Mesenchymal stem cell (in vitro differentiated cells and primary cell): ENCODE results near the gene GGACT.
A peak's percentile ranks its signal among the peaks of the same experiment; 100 is the strongest.

ENCODE experiments used
- DNase-seq: peaks from one replicate; pipeline ENCODE4 v3.0.0-alpha.2; 2013
- H2AFZ ChIP-seq: one replicate; pipeline ENCODE4 v1.6.1; 2013; ENCODE audit warnings: low read depth, mild to moderate bottlenecking, control low read depth, inconsistent platforms, low read length, moderate library complexity
- H2AK5ac ChIP-seq: 2 replicates; pipeline ENCODE4 v1.6.1; 2013; ENCODE audit warnings: low read length, moderate library complexity, mild to moderate bottlenecking, inconsistent platforms; ENCODE audit not compliant: severe bottlenecking
- H2BK120ac ChIP-seq: one replicate; pipeline ENCODE4 v1.6.1; 2013; ENCODE audit warnings: low read depth, mild to moderate bottlenecking, inconsistent platforms, low read length, moderate library complexity
- H2BK12ac ChIP-seq, 2 experiments: one replicate each; pipeline ENCODE4 v1.6.1; 2013; ENCODE audit warnings: inconsistent platforms in 2 of 2, low read length in 2 of 2, mild to moderate bottlenecking in 2 of 2, moderate library complexity in 2 of 2, control low read depth in 1 of 2
- H2BK15ac ChIP-seq: one replicate; pipeline ENCODE4 v1.6.1; 2013; ENCODE audit warnings: mild to moderate bottlenecking, low read depth, inconsistent platforms; ENCODE audit not compliant: poor library complexity, severe bottlenecking
- H2BK5ac ChIP-seq: 2 replicates; pipeline ENCODE4 v1.6.1; 2013; ENCODE audit warnings: low read depth, mild to moderate bottlenecking, low read length, control low read depth, inconsistent platforms; ENCODE audit not compliant: poor library complexity, severe bottlenecking
- H3K14ac ChIP-seq, 2 experiments: one replicate each; pipeline ENCODE4 v1.6.1; 2013; ENCODE audit warnings: inconsistent platforms in 2 of 2, low read length in 2 of 2, control low read depth in 1 of 2, mild to moderate bottlenecking in 1 of 2, moderate library complexity in 1 of 2
- H3K18ac ChIP-seq, 2 experiments: one replicate each; pipeline ENCODE4 v1.6.1; 2013; ENCODE audit warnings: inconsistent platforms in 2 of 2, low read length in 2 of 2, control low read depth in 1 of 2, low read depth in 1 of 2, mild to moderate bottlenecking in 1 of 2
- H3K23ac ChIP-seq, 2 experiments: one replicate each; pipeline ENCODE4 v1.6.1; 2013; ENCODE audit warnings: inconsistent platforms in 2 of 2, low read length in 2 of 2, mild to moderate bottlenecking in 2 of 2, moderate library complexity in 2 of 2, control low read depth in 1 of 2
- H3K27ac ChIP-seq: 2 replicates; pipeline ENCODE4 v1.5.1; 2013; ENCODE audit warnings: mild to moderate bottlenecking, moderate library complexity, low read length, control low read depth, inconsistent platforms; ENCODE audit not compliant: poor library complexity, severe bottlenecking
- H3K27me3 ChIP-seq, 2 experiments: 2 replicates each; pipeline versions ENCODE4 v1.6.1 to v1.7.0; 2013; ENCODE audit warnings: low read length in 2 of 2, mild to moderate bottlenecking in 2 of 2, moderate library complexity in 2 of 2, control low read depth in 1 of 2, inconsistent platforms in 1 of 2; ENCODE audit not compliant: control insufficient read depth in 1 of 2, insufficient read depth in 1 of 2
- H3K36me3 ChIP-seq, 2 experiments: 2 replicates each; pipeline versions ENCODE4 v1.6.1 to v1.7.0; 2013; ENCODE audit warnings: low read length in 2 of 2, control low read depth in 1 of 2, inconsistent platforms in 1 of 2, low read depth in 1 of 2, mild to moderate bottlenecking in 1 of 2; ENCODE audit not compliant: insufficient read depth in 2 of 2, control insufficient read depth in 1 of 2
- H3K4ac ChIP-seq, 2 experiments: one replicate each; pipeline ENCODE4 v1.6.1; 2013; ENCODE audit warnings: inconsistent platforms in 2 of 2, low read length in 2 of 2, mild to moderate bottlenecking in 2 of 2, moderate library complexity in 2 of 2, control low read depth in 1 of 2, low read depth in 1 of 2
- H3K4me1 ChIP-seq: 2 replicates; pipeline ENCODE4 v1.6.1; 2013; ENCODE audit warnings: low read depth, low read length, control low read depth; ENCODE audit not compliant: control insufficient read depth, insufficient read depth
- H3K4me2 ChIP-seq: 2 replicates; pipeline ENCODE4 v1.6.1; 2013; ENCODE audit warnings: low read length, mild to moderate bottlenecking, inconsistent platforms; ENCODE audit not compliant: poor library complexity, severe bottlenecking
- H3K4me3 ChIP-seq, 2 experiments: 2 replicates each; pipeline versions ENCODE4 v1.5.1 to v1.7.0; 2013; ENCODE audit warnings: low read length in 2 of 2, mild to moderate bottlenecking in 2 of 2, control low read depth in 1 of 2, low read depth in 1 of 2; ENCODE audit not compliant: insufficient read depth in 1 of 2
- H3K79me1 ChIP-seq: replicated peaks from 2 replicates; pipeline ENCODE4 v1.6.1; 2013; ENCODE audit warnings: mild to moderate bottlenecking, control low read depth, low read length, inconsistent platforms; ENCODE audit not compliant: poor library complexity, severe bottlenecking
- H3K9ac ChIP-seq: 2 replicates; pipeline ENCODE4 v1.7.0; 2013; ENCODE audit warnings: mild to moderate bottlenecking, low read length, moderate library complexity
- H3K9me3 ChIP-seq: 2 replicates; pipeline ENCODE4 v1.7.0; 2013; ENCODE audit warnings: mild to moderate bottlenecking, low read length; ENCODE audit not compliant: control insufficient read depth
- H4K8ac ChIP-seq: one replicate; pipeline ENCODE4 v1.6.1; 2013; ENCODE audit warnings: inconsistent platforms, mild to moderate bottlenecking, low read length, moderate library complexity
- H4K91ac ChIP-seq: one replicate; pipeline ENCODE4 v1.6.1; 2013; ENCODE audit warnings: mild to moderate bottlenecking, low read length, inconsistent platforms
- WGBS: methylation state at CpG from one replicate; pipeline ENCODE4 v1.1.7; 2013; ENCODE audit warnings: mixed read lengths; 5-methylcytosine and 5-hydroxymethylcytosine counted together

Gene GGACT

DNA sequence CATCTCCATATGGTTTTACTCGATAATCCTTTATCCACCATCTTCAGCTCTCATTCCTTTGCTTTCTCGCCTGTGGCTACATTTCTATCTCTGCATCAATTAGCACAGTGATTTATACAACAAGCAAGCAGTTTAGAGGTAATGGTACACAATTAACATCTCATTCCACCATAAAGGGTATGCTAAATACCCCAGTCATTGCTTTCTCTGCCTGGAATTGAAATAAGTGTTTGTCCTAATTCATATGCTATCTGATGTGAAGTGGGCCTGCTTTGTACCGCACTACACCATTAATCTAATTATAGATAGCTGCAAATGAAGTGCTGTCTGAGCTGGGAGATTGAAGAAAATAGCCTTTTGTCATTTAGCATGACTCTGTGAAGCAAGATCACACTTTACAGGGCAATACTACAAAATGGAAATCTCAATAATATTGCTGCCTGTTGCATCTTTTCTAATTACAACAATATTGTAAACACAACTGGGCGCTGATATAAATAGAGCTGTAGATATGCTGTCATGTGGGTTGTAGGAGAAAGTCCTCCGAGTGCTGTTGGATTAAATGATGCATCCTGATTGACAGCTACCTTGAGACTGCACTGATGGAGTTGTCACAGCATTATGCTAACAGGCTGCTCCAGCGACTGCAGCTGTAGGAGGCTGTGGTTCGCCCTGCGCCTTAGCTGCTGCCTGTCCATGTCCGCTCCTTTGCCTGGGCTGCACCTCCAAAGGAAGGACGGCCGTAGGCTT is 78.2 kb downstream of the GGACT start:
- Histone ChIP-seq H3K23ac (no peak overlapping the region), H2BK15ac (no peak overlapping the region), H2BK12ac (peak overlapping the region in 1 of 2 experiments; percentile 39), H3K4me2 (no peak overlapping the region), H3K4ac (no peak overlapping the region), H3K27ac (no peak overlapping the region), H3K27me3 (no peaks in the 10 kb centered on the region), H3K36me3 (peaks cover under 1 to 4% of the 10 kb centered on the region in 2 experiments), H2AK5ac (no peak overlapping the region), H3K9ac (no peak overlapping the region), H3K79me1 (peaks cover 30% of the 10 kb centered on the region), H3K4me3 (no peak overlapping the region), H2AFZ (no peak overlapping the region), H3K18ac (peak overlapping the region in 1 of 2 experiments; percentile 16), H3K4me1 (peaks cover 13% of the 10 kb centered on the region), H2BK5ac (no peak overlapping the region), H4K91ac (no peak overlapping the region), H2BK120ac (no peak overlapping the region), H3K9me3 (no peaks in the 10 kb centered on the region), H3K14ac (no peak overlapping the region), H4K8ac (peak overlapping the region; percentile 46)
- DNase-seq: no peak
- 72% methylated on average over 11 of the region's 11 CpGs for WGBS

DNA sequence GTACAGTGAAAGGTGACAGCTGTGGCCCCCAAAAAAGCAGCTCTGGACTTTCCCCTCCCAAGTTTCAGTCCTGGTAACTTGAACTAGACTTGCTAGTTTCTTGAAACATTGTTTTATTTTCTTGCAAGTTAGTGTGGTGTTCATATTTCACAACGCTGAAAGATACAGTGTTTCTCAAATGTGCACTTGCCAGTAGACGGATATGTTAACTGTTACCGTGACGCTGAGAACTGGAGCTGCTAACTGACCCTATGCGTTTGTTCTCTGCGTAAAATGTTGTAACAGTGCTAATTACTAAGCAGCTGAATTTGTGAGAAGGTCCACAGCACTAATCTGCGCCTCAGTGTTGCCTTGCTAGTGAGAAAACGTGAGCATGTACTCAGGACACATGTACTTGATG is 79.6 kb downstream of the GGACT start:
- Histone ChIP-seq H4K8ac (no peak overlapping the region), H3K9me3 (no peaks in the 10 kb centered on the region), H2BK12ac (no peak overlapping the region), H3K4me3 (no peak overlapping the region), H3K36me3 (peaks cover 0 to 3% of the 10 kb centered on the region in 2 experiments), H2AK5ac (no peak overlapping the region), H3K79me1 (peaks cover 31% of the 10 kb centered on the region), H2BK120ac (no peak overlapping the region), H2AFZ (no peak overlapping the region), H4K91ac (no peak overlapping the region), H2BK15ac (no peak overlapping the region), H3K14ac (no peak overlapping the region), H3K23ac (no peak overlapping the region), H3K4me1 (peaks cover 12% of the 10 kb centered on the region), H2BK5ac (no peak overlapping the region), H3K27me3 (no peaks in the 10 kb centered on the region), H3K4ac (no peak overlapping the region), H3K9ac (no peak overlapping the region), H3K27ac (no peak overlapping the region), H3K4me2 (no peak overlapping the region), H3K18ac (no peak overlapping the region)
- DNase-seq: no peak
- WGBS: 90% methylated on average over 8 of the region's 8 CpGs

DNA sequence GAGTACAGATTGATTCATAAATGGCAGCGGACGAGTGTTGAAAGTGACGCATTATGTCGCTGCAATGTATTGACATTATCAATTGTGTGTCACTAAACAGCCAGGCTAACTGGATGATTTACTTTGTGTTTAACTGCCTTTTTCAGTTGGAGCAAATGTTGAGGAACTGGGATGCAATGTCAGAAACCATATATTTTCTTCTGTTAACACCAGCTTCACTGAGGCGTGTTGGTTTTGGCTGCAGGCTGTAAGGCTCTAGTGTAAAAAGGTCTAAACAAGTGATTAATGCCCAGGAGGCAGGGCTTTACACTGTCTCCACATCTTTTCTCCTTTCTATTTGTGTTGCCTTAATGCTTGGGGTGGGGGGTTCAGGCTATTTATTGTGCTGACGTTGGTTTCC is 80.1 kb downstream of the GGACT start:
- no peak for DNase-seq
- Histone ChIP-seq H2AFZ (no peak overlapping the region), H3K79me1 (peaks cover 29% of the 10 kb centered on the region), H2AK5ac (no peak overlapping the region), H3K27me3 (no peaks in the 10 kb centered on the region), H3K36me3 (peaks cover 0 to 3% of the 10 kb centered on the region in 2 experiments), H2BK120ac (no peak overlapping the region), H2BK5ac (no peak overlapping the region), H2BK15ac (no peak overlapping the region), H3K9ac (no peak overlapping the region), H2BK12ac (no peak overlapping the region), H4K91ac (no peak overlapping the region), H3K4me3 (no peak overlapping the region), H4K8ac (no peak overlapping the region), H3K9me3 (no peaks in the 10 kb centered on the region), H3K14ac (no peak overlapping the region), H3K27ac (no peak overlapping the region), H3K18ac (no peak overlapping the region), H3K4ac (no peak overlapping the region), H3K4me2 (no peak overlapping the region), H3K23ac (no peak overlapping the region), H3K4me1 (peaks cover 12% of the 10 kb centered on the region)
- 98% methylated on average over 4 of the region's 6 CpGs for WGBS

DNA sequence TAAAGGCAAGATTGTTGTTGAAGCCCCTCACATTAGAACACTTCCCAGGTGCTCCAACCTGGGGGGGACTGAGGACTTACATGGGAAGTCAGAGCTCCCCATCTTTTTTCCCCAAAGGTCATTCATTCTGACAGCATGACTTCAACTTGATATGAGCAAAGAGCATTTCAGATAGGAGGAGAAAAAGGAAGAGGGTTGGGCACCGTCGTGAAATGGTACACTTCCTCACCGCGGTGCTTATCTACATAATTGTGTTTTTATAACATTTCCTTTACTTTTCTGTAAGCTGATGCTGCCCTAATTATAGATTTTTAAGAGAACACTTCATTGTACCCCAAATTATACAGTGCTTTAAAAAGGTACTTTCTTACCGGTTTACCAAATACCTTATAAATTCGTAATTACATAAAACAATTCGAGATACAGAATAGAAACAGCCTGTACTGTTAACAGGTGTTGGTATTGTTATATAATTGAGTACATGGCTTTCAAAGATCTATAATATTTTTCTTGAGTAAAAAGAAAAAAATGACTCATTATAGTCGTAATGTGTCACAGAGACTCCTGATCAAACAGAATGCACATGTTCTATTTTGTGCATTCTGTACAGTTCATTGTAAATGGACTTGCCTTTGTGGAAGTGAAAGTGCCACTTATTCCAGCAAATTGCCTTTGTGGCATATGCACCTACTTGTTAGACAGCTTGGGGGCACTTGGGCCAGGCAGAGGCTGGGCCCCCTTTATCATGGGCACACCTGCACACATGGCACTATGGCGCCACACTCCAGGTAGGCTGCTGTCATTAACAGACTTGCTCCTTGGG is 81.8 kb downstream of the GGACT start:
- no peak overlapping the region for H2BK120ac ChIP-seq
- DNase-seq: no peak
- no peak overlapping the region for H3K4me2 ChIP-seq
- peaks cover 26% of the 10 kb centered on the region for H3K79me1 ChIP-seq
- H2BK12ac ChIP-seq: no peak overlapping the region
- H3K27ac ChIP-seq: no peak overlapping the region
- H2AK5ac ChIP-seq: no peak overlapping the region
- peaks cover 0 to 3% of the 10 kb centered on the region in 2 experiments for H3K36me3 ChIP-seq
- H3K23ac ChIP-seq: no peak overlapping the region
- no peak overlapping the region for H3K4ac ChIP-seq
- H3K27me3 ChIP-seq: no peaks in the 10 kb centered on the region
- no peak overlapping the region for H4K91ac ChIP-seq
- no peaks in the 10 kb centered on the region for H3K9me3 ChIP-seq
- H3K14ac ChIP-seq: no peak overlapping the region
- no peak overlapping the region for H2BK15ac ChIP-seq
- H2AFZ ChIP-seq: no peak overlapping the region
- H3K4me1 ChIP-seq: peaks cover 9% of the 10 kb centered on the region
- no peak overlapping the region for H3K18ac ChIP-seq
- H2BK5ac ChIP-seq: no peak overlapping the region
- H3K4me3 ChIP-seq: no peak overlapping the region
- H3K9ac ChIP-seq: no peak overlapping the region
- 100% methylated on average over 2 of the region's 9 CpGs for WGBS
- no peak overlapping the region for H4K8ac ChIP-seq
